ENCODE data around the gene SLC43A1. TPM values are rescaled to one million over a fixed set of nuclear protein-coding genes. Genes with fewer than 3 reads are reported as not detected.
A peak's percentile ranks its signal among the peaks of the same experiment; 100 is the strongest.

The SLC43A1 gene
- total and polyA plus RNA-seq, 4 donors = 85.6 to 171 (median 107) TPM

DNA sequence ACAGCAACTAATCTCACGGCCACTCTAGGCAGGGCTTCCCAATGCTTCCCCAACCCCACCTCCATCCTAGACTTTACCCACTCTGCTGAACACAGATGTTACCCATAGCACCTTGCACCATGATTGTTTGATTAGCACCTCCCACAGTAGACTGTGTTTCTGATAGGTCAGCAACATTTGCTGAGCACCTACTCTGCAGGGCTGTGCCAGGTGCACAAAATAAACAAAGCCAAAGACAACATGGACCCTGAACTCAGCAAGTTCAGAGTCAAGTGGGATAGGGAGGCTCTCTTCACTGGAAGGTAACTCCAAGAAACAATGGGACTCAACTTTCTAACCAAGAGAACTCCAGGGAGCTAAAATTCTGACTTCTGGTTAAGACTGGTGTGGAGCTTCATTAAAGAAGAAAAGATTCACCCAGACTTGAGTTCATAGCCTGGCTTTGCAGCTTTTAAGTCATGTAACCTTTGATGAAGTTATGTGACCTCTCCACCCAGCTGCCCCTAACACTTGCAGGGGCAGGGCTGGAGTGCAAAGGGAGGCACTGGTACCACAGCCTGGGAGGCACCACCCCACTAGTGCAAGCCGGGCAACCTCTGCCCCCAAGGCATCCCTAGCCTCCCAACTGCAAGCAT is 61.8 kb downstream of the SLC43A1 start:
- Histone ChIP-seq H3K27me3 (ENCODE audit: control insufficient read depth in 4 of 4, insufficient read depth in 4 of 4, low read length in 3 of 4) (no peaks in the 10 kb centered on the region), H3K4me3 (ENCODE audit: low read depth in 1 of 3, low read length in 3 of 3) (no peak overlapping the region), H3K9me3 (ENCODE audit: control insufficient read depth in 4 of 4, low read length in 3 of 4) (no peaks in the 10 kb centered on the region), H3K27ac (ENCODE audit: low read depth in 1 of 2, low read length in 2 of 2) (peak overlapping the region; percentile 84 to 92), H3K9ac (ENCODE audit: low read depth in 1 of 2, low read length in 2 of 2) (no peak overlapping the region), H3K36me3 (ENCODE audit: control insufficient read depth in 4 of 4, insufficient read depth in 3 of 4, low read depth in 1 of 4, low read length in 3 of 4) (no peaks in the 10 kb centered on the region), H3K4me1 (ENCODE audit: control insufficient read depth in 4 of 4, insufficient read depth in 4 of 4, low read length in 3 of 4) (peaks cover 18 to 43% (median 35%) of the 10 kb centered on the region in 4 donors)
- DNase-seq (ENCODE audit: low spot score) = no peak
- 38% methylated on average over 2 of the region's 2 CpGs for WGBS
- TF ChIP-seq SP1 (IDR thresholded peaks at IDR 0.05) (peak; percentile 99), CTCF (IDR thresholded peaks at IDR 0.05; ENCODE audit: low read depth, low read length, missing input control) (no peak), FOXA1 (IDR thresholded peaks at IDR 0.05) (peak; percentile 100), GABPA (IDR thresholded peaks at IDR 0.05 in 1 of 2, conservative IDR thresholded peaks at IDR 0.05 in 1 of 2) (no peak), HNF4A (conservative IDR thresholded peaks at IDR 0.05) (peak; percentile 97 to 98), EGR1 (IDR thresholded peaks at IDR 0.05; ENCODE audit: low read depth in 2 of 2) (no peak), MAX (IDR thresholded peaks at IDR 0.05) (peak; percentile 93), TAF1 (conservative IDR thresholded peaks at IDR 0.05) (peak; percentile 5), HNF4G (IDR thresholded peaks at IDR 0.05) (peak; percentile 95), RAD21 (IDR thresholded peaks at IDR 0.05) (peak; percentile 53 to 64), FOXA2 (IDR thresholded peaks at IDR 0.05) (peak; percentile 100), YY1 (IDR thresholded peaks at IDR 0.05) (peak; percentile 95), JUND (IDR thresholded peaks at IDR 0.05) (peak; percentile 71 to 93), NR2F2 (IDR thresholded peaks at IDR 0.05) (peak; percentile 90), RXRA (IDR thresholded peaks at IDR 0.05) (peak; percentile 94 to 95)
- TF ChIP-seq, protein P1, sequence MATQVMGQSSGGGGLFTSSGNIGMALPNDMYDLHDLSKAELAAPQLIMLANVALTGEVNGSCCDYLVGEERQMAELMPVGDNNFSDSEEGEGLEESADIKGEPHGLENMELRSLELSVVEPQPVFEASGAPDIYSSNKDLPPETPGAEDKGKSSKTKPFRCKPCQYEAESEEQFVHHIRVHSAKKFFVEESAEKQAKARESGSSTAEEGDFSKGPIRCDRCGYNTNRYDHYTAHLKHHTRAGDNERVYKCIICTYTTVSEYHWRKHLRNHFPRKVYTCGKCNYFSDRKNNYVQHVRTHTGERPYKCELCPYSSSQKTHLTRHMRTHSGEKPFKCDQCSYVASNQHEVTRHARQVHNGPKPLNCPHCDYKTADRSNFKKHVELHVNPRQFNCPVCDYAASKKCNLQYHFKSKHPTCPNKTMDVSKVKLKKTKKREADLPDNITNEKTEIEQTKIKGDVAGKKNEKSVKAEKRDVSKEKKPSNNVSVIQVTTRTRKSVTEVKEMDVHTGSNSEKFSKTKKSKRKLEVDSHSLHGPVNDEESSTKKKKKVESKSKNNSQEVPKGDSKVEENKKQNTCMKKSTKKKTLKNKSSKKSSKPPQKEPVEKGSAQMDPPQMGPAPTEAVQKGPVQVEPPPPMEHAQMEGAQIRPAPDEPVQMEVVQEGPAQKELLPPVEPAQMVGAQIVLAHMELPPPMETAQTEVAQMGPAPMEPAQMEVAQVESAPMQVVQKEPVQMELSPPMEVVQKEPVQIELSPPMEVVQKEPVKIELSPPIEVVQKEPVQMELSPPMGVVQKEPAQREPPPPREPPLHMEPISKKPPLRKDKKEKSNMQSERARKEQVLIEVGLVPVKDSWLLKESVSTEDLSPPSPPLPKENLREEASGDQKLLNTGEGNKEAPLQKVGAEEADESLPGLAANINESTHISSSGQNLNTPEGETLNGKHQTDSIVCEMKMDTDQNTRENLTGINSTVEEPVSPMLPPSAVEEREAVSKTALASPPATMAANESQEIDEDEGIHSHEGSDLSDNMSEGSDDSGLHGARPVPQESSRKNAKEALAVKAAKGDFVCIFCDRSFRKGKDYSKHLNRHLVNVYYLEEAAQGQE (IDR thresholded peaks at IDR 0.05) = peak; percentile 92
- TF ChIP-seq, protein P2, sequence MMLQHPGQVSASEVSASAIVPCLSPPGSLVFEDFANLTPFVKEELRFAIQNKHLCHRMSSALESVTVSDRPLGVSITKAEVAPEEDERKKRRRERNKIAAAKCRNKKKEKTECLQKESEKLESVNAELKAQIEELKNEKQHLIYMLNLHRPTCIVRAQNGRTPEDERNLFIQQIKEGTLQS (IDR thresholded peaks at IDR 0.05) = no peak
- TF ChIP-seq, protein P3, sequence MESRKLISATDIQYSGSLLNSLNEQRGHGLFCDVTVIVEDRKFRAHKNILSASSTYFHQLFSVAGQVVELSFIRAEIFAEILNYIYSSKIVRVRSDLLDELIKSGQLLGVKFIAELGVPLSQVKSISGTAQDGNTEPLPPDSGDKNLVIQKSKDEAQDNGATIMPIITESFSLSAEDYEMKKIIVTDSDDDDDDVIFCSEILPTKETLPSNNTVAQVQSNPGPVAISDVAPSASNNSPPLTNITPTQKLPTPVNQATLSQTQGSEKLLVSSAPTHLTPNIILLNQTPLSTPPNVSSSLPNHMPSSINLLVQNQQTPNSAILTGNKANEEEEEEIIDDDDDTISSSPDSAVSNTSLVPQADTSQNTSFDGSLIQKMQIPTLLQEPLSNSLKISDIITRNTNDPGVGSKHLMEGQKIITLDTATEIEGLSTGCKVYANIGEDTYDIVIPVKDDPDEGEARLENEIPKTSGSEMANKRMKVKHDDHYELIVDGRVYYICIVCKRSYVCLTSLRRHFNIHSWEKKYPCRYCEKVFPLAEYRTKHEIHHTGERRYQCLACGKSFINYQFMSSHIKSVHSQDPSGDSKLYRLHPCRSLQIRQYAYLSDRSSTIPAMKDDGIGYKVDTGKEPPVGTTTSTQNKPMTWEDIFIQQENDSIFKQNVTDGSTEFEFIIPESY (IDR thresholded peaks at IDR 0.05) = peak; percentile 85

All from liver (tissue), 9 donors.